Kidney tubule cell (primary cell): Measurements from ENCODE around the gene HMOX2.
A peak's percentile ranks its signal among the peaks of the same experiment; 100 is the strongest.

ENCODE experiments used
- DNase-seq: peaks from one replicate; pipeline ENCODE4 v3.0.0-alpha.2; 2018; ENCODE audit warnings: low spot score

Gene HMOX2

DNA sequence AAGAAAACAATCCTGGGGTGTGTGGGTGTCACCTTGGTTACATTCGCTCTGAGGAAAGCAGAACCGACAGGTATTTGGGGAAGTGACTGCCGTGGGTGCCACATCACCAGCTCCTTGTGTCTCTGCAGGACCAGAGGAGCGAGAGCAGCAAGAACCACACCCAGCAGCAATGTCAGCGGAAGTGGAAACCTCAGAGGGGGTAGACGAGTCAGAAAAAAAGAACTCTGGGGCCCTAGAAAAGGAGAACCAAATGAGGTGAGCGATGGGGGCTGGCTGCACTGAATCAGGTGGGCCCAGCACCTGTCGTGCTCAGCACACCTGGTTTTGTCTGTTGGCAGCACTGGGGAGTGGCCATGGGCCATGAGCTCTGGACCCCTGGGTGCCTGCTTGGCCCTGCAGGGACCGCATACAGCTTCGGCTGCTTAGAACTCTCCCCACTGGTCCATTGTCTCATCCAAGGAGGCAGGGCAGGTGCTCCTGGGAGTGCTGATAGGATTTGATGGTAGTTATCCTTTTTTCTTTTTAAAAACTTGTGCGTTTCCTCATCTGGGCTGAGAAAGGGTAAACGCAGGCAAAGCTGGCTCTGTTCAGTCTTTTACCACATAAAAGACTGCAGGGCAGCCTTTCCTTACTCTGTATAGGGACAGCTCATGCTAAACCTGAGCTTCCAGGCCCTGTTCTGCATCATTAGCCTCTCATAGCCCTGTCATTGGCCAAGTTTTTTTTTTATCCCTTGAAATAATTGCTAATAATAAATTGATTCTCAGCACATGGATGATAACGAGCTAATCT is 29.4 kb downstream of the HMOX2 start:
- peak; percentile 23 for DNase-seq

- peak; percentile 77 for DNase-seq
Measured at GRCh38 chr16:4506450-4506849, 30.3 kb downstream of the HMOX2 start.

GRCh38 chr16:4507588-4508345 is 31.6 kb downstream of the HMOX2 start:
- no peak for DNase-seq

DNA sequence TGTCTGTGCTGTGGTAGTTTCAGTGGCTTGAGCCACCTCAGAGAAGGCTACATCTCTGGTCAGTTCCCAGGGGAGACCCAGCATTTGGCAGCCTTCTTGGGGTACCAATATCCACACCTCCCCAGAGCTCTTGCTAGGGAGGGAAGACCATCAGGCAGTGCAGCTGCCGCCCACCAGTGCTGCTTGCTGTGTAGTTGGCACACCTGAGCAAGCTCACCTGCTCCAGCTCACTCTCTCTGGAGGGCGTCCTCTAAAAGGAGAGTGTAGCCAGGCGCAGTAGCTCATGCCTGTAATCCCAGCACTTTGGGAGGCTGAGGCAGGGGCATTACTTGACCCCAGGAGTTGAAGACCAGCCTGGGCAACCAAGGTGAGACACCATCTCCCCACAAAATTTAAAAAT is 32.6 kb downstream of the HMOX2 start:
- DNase-seq, result no peak

DNA sequence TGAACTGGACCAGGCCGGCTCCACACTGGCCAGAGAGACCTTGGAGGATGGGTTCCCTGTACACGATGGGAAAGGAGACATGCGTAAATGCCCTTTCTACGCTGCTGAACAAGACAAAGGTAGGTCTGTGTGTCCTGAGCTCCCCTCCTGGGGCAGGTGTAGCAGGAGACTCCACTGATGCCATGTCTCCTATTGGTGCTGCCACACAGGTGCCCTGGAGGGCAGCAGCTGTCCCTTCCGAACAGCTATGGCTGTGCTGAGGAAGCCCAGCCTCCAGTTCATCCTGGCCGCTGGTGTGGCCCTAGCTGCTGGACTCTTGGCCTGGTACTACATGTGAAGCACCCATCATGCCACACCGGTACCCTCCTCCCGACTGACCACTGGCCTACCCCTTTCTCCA is 33.2 kb downstream of the HMOX2 start:
- DNase-seq, result no peak

- DNase-seq, result no peak
Measured at GRCh38 chr16:4510131-4510530, 33.9 kb downstream of the HMOX2 start.

DNA sequence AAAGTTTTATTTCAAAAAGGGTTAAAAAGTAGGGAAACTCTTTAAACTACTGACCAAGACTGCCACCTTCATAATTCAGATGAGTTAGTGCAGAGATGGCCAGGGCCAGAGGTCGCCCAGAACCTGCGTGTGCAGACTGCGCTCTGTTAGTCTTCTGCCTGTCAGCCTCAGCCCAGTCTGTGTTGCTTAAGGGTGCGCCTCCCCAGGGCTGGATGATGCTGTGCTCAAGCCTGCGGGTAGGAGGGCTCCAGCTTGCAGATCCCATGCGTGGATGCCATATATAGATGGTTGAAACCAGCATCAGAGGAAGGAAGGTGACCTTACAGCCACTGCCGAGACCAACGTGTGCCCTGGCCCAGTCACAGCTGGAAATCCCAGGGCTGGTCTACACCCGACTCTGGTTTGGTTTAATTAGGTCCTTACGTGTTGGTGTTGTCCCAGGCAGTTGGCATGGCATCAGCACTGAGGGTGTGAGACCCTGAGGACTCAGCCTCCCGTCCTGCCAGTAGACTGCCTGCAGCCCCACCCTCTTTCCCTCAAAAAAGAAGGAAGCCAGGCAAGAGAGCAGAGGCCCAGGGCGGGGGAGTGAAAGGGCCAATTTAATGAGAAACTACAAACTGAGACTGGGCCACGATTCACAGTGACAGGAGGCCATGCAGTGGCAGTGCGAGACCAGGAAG is 34.7 kb downstream of the HMOX2 start:
- DNase-seq, result no peak

DNA sequence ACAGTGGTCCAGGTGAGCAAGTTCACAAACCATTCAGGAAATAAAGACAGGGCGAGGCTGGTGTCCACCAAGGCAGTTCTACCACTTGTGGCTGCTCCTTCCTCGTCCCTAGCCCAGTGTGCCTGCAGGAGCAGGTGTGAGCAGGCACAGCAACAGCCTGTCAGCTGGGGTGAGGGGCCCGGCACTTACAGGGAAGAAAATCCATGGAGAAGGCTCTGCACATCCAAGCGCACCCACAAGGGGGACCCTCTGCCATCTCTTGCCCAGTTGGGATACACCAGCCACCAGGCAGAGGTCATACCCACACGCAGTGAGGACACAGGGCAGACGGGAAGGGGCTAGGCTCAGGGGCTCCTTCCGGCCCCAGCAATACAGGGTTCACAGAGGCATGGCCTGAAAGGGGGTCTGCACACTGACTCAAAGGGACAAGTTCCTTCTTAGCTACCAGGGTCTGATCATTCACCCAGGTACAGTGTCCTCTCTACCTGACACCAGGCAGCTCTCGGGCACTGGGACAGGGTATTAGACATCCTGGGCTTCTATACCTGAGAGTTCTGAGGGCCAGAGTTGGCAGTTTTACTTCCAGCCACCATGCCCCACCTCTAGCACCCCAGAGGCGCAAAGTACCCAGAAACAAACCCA is 35.4 kb downstream of the HMOX2 start:
- peak; percentile 67 for DNase-seq

DNA sequence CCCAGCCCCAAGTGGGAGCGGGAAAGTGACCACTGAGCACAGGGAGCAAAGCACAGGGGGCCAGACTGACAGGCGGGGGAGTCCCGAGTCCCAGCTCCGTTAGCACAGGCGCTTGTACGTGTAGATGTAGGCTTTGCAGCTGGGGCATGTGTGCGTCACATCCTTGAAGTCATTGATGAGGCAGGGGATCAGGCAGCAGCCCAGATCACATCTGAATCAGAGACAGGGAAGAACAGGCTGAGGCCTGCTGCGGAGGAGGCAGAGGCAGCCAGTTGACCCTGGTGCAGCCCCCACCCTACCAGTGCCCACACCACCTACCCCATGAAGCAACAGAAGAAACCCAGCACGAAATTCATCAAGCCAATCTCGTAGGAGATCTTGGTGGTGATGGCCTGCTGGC is 36.3 kb downstream of the HMOX2 start:
- no peak for DNase-seq

- DNase-seq, result no peak
Measured at GRCh38 chr16:4513086-4513860, 37.1 kb downstream of the HMOX2 start.

DNA sequence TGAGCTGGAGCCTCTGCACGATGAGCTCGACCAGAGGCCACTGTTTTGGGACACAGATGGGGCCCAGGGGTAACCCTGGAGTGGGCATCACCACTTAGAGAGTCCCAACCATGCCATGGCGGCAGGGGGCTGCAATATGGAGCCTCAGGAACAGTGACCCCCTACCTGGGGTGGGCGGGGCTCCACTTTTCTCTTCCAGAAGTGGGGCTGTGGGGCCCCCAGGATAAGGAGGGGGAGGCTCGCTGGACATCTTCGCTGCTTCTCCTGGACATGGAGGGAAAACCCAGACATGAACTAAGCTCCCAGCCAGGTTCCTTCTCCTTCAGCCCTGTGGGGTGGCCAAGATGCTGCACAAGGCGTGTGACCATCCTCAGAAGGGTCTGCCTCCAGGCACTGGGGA is 37.7 kb downstream of the HMOX2 start:
- DNase-seq, result no peak

GRCh38 chr16:4514606-4515005 is 38.4 kb downstream of the HMOX2 start:
- no peak for DNase-seq

DNA sequence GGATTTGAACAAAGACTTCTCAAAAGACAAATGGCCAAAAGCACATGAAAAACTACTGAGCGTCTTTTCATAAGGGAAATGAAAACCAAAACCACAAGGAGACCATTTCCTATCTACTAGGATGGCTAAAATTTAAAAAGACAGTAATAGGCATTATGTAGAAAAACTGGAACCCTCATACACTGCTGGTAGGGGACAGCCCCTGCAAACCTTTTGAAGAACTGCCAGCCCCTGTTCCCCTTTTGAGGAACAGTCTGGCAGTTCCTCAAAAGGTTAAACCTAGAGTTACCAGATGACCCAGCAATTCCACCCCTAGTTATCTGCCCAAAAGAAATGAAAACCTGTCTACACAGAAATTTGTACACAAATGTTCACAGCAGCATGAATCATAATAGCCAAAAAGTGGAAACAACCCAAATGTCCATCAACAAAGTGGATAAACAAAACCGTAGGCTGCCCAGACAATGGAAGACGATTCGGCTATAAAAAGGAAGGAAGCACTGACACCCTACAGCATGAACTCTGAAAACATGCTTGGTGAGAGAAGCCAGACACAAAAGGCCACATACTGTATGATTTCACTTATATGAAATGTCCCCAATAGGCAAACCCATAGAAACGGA is 39.5 kb downstream of the HMOX2 start:
- no peak for DNase-seq

DNA sequence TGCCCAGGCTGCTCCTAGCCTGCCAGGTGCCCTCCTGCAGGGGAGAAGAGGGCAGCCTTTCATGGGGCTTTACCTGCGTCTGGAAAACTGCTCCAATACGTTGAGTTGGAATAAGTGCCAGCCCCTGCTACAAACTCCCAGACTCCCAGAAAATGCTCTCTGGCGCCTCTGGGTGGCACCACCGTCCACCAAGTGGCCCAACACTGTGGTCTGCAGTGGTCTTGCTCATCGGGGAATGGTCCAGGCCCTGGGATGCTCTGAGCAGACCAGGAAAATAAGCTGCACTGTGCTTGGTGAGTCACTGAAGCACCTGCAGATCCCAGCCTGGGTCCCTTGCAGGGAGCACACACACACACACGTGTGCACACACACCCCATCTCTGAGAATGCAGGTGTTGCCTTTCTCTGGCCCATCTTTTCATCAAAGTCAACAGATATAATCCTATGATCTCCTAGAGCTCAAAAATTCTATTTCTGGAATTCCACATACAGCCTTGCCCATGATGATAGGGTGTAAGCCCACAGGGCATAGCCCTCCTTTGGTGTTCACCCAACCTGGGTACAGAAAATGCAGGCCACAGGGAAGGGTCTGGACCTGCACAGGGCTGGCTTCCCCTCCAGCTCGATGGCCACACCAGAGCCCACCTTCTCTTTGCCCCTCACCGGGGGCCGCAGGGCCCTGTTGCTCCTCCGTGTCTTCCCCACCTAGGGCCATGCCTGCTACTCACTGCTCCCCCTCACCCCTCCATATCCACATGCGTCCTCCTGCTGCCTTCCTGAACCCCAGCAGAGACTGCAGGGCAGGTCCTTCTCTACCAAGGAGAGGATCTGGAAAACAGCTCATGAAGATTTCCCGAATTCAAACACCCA is 41.8 kb downstream of the HMOX2 start:
- DNase-seq, result peak; percentile 65

GRCh38 chr16:4519274-4520058 is 43.3 kb downstream of the HMOX2 start:
- no peak for DNase-seq

GRCh38 chr16:4520913-4521312 is 44.7 kb downstream of the HMOX2 start:
- DNase-seq, result no peak

DNA sequence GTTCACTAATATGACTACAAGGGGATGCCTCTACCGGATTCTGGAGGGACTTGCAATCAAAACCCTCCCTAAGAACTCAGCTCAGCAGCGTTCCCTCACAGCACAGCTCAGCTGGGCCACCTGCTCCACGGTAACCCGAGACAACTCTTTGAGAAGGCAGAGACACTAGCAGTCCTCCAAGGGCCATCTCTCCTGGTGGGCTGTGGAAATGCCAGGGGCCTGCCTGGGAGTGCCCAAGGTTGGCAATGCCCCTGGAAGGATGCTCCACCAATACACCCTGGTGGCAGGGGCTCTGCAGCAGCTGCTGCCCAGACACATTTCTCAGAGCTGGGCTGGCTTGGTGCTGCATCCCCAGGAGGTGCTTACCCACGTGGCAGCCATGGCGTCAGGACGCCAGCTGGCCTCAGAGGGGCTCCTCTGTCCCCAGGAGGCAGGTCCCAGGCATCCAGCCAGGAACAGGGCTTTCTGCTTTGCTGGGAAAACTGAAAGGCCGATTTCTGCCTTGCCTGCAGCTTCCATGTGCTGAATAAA is 45.9 kb downstream of the HMOX2 start:
- DNase-seq, result no peak

DNA sequence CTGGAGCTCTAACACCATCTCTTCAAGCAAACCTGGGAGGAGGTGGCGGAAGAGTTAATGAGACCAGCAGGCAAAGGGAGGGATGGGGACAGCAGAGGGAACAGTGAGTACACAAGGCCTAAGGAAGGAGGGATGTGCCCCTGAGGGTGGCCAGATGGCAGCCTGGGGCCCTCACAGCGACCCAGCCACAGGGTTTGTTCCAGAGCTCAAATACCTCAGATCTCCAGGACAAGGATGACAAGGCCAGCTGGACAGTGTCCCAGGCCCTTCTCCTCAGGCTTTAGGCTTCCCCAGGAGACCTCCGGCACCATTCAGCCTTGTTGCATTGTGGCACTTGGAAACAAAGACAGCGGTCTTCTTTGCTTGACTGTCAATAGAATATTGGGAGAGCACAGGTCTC is 47.5 kb downstream of the HMOX2 start:
- DNase-seq, result no peak

DNA sequence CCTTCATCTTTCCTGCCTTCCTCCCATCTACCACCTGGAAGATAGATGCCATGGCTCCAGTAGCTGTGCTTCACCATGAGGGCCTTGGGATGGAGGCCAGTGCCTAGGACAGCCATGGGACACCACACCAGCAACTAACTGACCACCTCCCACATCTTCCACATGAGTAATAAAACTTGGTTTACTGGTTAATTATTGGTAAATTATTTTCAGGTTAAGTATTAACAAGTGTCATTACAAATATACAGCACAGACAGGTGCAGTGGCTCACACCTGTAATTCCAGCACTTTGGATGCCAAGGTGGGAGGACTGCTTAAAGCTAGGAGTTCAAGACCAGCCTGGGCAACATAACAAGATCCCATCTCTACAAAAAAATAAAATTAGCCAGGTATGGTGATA is 48.4 kb downstream of the HMOX2 start:
- peak; percentile 57 for DNase-seq
